HG03457 (cell line): Measurements from ENCODE around the gene MAP4K1.
"Not testable (repeated sequence)": the region's sequence is repeated elsewhere in the genome, so short reads cannot be mapped to it uniquely, and the experiment has no call there.

ENCODE experiments used
- ATAC-seq: cut with Tn5 transposase; IDR thresholded peaks from one replicate; pipeline ENCODE4 v1.9.1; 2021; ENCODE audit warnings: moderate number of reproducible peaks; ENCODE audit not compliant: unreplicated experiment

The MAP4K1 gene

DNA sequence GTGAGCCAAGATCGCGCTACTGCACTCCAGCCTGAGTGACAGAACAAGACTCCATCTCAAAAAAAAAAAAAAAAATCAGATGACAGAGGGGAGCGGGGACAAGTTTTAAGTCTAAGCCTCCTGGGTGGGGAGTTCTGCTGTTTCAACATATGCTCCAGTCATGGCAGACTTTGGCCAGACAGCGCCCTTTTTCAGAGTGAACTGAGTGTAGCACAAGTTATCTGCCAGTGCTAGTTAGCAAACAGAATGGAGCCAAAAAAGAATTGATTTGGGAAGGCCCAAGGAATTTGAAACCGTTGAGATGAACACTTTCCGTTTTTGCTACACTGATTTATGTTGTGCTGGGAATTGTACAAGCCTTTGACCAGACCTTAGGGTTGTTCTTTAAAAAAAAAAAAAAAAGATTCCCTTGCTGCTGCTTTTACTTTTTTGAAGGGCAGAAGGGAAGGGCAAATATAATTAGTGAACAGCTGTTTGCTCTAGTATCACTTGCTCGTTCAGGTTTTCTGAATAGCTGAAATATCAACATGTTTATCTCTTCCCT, 35.3 kb upstream of the MAP4K1 start:
- no peak for ATAC-seq

DNA sequence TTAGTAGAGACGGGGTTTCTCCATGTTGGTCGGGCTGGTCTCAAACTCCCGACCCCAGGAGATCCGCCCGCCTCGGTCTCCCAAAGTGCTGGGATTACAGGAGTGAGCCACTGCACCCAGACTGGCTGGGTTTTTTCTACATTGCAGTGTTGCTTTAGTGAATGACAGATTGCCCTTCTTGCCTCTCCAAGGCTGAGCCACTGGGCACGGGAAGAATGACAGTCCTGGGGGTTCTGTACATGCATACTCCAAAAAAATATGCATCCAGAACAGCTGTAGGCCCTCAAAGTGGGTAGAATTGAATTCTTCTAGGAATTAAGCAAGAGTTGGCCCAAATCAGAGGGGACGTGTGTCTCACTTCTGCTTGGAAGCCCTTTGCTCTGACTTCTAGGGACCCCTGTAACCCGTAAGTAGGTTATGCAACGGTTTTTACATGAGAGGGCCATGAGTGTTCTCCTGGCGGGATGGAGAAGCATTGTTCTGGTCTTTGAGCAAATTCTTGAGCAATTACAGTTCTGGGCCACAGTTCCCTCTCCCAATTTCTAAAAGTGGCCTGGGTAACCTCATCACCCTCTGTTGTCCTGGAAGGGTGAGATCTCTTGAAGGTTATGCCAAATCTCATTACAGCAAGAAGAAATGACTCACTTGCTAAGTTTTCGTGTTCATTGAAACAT, 33.3 kb upstream of the MAP4K1 start:
- ATAC-seq: no peak

DNA sequence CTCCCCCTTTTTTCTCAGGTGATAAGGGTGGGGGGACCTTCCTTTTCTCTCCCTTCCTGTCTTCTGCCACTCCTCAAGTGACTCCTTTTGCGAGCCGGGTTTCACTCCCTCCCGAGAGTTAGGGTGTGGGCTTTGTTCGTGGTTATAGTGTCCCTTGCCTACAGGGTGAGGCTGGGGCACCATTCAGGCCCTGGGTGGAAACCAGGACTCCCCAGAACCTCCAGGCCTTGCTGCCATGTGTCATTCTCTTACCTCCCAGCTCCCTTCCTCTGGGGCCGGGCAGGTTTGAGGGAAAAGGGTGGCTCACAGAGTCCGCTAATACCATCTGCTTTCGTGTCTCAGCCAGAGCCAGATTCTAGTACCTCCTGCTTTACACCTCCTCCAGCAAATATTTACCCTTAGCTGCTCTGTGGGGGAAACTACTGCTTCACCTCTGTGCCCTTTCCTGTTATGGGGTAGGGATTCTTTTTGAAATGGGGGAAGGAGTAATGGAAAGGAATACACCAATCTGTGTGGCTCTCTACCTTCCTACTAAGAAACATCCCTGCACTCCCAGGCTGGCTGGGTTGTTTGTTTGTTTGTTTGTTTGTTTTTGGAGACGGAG, 32.5 kb upstream of the MAP4K1 start:
- ATAC-seq: no peak

DNA sequence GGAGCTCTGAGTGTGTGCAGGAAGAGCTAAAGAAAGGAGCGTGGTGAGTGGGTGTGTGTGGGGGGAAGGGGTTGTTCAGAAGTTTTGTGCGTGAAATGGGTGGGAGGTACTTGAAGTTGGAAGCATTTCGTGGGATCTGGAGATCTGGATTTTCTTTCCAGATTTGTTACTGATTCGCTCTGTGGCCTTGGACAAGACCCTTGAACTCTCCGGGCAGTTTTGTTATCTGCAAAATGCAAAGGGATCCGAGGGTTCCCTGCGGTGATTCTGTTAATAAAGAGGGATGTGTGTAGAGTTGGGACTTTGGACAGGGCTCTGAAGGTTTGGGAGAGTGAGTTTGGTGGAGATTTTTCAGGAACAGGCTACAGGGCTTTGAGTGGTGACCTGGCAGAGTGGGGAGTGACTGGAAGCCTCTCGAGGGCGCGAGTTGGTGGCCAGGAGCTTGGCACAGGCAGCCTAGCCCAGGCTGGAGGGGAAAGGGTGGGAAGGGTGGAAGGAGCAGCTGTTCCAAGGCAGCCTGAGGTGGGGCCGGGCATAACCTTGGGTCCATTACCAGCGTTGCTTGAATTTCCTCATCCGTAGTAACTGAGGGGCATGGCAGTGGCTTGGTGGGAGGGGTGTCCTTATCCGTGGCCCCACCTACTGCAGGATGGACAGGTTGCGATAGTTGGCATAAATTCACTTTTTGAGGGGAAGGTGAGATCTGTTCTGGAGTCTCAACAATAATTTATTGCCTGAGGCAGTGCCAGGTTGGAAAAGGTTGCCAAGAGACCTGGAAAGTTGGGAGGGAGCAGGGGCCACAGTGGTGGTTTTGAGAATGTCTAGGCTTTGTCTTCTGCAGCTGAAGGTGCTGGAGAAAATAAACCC, 31.8 kb upstream of the MAP4K1 start:
- no peak for ATAC-seq

DNA sequence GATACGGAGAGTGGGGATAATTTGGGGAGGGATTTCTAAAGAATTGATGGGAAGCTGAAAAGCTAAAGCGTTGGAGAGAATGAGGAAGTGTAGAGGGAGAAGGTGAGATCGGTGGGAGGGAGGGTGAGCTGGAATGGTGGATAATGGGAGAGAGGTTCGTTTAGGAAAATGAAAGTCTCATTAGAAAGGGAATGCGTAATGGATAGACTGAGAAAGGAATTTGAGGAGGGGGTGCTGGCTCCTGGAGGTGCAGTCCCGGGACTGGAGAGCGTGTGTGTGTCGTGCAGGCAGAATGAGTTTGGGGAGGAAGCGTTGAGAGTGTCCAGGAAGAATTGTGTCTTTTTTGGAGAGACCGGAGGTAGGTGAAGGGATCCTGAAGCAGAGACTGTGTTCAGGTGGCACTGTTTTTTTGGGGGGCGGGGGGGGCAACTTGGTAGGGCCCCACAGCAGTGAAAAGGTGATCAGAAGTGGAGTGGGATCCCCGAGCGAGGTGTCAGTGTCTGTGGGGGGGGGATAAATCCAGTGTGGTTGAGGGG, 31.1 kb upstream of the MAP4K1 start:
- no peak for ATAC-seq

DNA sequence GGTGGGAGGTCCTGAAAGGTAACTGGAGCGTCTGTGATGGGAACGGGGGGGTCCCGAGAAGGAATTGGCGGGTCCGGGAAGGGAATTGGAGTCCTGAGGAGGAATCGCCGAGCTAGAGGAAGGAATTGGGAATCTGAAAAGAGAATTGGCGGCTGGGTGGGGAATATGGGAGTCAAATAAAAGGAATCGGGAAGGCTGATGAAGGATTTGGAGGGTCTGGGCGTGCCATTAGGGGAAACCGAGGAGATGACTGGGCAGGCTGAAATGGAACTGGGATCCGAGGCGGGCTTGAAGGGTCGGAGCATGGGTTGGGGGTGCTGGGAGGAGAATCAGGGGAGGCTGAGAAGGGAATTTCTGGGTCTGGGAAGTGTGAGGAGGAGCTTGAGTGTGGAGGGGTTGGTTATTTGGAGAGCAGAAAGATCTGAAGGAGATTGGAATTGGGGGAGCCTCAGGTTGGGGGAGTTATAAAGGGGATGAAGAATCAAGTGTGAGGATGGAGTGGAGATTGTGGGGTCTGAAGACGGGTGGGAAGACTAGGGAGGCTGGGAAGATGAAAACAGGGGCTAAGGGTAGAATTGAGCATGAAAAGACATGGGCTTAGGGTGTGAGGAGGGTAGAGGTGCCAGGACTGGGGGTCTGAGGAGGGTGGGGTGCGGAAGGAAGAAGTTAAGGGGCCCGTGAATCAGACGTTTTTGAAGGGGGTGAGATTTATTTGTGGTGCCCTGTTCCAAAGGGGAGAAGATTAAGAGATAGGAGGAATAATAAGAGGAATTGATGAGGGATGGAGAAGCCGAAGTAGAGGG, 30.4 kb upstream of the MAP4K1 start:
- no peak for ATAC-seq

DNA sequence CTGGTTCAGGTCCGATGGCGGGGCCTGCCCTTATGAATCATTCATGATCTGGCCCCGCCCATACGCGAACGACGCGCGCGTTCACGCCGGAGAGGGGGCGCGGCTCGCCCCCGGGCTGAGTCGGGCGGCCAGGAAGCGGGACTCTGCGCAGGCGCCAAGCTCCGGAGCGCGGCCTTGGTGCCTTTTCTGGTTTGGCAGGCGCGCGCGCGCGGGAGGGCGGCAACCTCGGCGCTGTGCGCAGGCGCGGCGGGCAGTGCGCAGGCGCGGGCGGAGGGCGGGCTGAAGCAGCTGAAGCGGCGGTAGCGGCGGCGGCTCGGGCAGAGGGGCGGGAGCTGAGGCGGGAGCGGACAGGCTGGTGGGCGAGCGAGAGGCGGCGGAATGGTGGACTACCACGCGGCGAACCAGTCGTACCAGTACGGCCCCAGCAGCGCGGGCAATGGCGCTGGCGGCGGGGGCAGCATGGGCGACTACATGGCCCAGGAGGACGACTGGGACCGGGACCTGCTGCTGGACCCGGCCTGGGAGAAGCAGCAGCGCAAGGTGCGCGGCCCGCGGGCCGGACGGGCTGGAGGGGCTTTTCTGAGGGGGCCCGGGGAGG, 29.7 kb upstream of the MAP4K1 start, which contains the start of gene ACTN4:
ACTN4 (plus strand) TSS at position 282 of the 598 bp plus-strand sequence; CDS start at position 379, 97 bp downstream.
- ATAC-seq: peak; percentile 64

DNA sequence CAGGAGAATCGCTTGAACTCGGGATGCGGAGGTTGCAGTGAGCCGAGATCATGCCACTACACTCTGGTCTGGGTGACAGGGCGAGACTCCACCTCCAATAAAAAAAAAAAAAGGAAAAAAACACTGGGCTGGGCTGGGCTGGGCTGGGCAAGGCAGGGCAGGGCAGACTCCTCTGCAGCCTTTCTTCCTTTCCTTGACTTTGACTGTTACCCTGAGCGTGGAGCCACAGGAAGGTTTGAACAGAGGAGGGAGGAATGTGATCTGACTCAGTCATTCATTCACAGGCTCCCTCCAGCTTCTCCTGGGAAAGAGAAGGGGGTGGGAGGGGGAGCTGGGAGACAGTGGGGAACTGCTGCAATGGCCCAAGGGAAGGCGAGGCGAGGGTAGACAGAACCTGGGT, 27.0 kb upstream of the MAP4K1 start:
- no peak for ATAC-seq

DNA sequence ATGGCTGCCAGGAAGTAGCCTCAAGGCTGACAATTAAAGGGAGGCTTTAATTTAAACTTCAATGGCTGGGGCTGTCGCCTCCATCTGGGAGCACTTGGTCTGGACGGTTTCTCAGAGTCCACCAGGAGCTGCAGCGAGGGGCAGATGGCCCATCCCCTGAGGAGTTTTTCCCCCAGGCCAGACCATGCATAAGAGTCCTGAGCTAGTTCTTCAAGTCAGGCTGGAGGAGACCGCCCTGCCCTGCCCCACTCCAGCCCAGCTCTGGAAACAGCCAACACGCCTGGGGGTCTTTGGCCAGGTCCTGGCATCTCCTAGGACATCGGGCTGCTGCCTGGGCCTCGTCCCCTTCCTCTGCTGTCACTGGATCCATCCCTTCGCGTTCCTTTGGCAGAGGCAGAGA, 24.4 kb upstream of the MAP4K1 start:
- no peak for ATAC-seq

DNA sequence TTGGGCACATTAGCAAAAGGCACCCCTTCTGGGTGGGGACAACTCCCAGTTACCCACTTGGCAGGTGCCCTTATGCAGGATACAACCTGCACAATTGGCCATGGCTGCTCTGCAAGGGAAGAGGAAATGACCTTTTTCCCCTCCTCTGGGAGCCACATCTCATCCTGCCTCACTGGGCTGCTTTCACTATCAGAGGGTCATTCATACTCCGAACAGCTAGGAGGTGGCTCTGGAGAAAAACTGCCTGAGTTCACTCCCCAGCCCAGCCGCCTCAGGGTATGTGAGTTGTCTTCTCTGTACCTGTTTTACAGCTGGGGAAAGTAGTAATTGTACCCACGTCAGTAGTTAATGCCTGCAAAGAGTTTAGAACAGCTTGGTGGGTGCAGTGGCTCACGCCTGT, 22.6 kb upstream of the MAP4K1 start:
- ATAC-seq: no peak

DNA sequence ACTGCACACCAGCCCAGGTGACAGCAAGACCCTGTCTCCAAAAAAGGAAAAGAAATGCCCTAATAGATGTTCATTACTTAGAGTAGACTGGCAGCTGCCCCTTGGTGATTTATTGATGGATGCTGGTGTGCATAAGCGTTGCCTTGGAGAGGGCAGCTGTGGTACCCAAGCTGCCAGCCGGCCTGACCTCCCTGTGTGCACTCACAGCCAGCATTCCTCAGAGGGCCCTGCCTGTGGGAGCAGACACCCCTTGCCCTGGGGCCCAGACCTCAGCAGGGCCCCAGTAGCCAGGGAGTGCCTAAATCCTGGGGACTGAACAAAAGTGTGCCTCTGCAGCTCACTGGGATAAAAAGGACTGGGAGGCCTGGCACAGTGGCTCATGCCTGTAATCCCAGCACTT, 21.9 kb upstream of the MAP4K1 start:
- ATAC-seq: no peak

DNA sequence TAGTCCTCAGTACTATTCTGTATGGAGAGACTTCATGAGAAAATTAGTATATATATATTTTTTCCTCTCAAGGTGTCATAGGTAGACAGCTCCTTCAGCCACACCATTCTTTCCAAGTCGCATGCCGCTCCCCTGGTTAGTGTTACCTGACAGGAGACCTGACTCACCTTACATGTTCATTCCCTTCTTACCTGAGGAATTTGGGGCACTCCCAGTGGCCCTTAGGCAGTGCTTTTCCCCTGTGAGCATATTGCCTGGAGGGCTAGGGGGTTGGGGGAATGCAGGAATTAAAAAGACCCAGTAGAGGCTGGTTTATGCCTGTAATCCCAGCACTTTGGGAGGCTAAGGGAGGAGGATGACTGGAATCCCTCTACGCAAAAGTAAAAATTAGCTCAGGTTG, 20.7 kb upstream of the MAP4K1 start:
- no peak for ATAC-seq

DNA sequence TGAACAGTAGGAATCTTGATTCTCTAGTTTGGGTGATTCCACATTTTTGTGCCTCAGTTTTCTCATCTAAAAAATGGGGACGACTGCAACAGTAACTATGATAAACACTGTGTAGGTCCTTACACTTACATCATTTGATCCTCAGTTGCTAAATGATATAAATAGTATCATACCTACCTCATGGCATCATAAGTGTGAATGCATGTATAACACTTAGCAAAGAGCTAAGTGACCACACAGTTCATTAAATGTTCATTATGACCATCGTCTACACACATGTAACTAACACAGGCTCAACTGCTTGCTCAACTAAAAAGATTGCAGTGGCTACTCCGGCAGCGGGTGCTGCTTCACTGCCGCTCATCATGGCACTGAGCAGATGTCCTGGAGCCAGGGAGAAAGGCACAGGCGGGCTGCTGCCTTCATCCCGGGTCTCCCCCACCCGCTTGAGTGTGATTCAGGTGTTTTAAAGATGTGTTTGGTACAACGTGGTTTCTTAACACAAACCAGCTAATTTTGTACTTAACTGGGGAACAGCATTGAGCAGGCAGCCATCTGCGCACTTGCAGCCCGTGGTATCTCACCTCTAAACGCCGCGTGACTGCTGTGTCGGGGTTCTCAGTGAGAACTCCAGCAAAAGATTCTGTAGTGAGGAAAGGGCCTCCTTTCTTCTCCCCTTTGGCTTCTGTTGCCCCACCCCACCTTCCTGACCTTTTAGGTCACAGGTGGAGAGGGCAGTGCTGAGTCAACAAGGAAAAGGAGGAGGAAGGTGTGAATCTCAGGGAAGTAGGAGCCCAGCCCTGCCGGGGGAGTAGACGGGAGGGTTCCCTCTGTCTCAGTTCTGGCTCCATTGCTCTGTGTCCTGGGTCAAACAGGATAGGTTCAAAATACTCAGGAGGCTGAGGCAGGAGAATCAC, 18.0 kb upstream of the MAP4K1 start:
- ATAC-seq: no peak

DNA sequence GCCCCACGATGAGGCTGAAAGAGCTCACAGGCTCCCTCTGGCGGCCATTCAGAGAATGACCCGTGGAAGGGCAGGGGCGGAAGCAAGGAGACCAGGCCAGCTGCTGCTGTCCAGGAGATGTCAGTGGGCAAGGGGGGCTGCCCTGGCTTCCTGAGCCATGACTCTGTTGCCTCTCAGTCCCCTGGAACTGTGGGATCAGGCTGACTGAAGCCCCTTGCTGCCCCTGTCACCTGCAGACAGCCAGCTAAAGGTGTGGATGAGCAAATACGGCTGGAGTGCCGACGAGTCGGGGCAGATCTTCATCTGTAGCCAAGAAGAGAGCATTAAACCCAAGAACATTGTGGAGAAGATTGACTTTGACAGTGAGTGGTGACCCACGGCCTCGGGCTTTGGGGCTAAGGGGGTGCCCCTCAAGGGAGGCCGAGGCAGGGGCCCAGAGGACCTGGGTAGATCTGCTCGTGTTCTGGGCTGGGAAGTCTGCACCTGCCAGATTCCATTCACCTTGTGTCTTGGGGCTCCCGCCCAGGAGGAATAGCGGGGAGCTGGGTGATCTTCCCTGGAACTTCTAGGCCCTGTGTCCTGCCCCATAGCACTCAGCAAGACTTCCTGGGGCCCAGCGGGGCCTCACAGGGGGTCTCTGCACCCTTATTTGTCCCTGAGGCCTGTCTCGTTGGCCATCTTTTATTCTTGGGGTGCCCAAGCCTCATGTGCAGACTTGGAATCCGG, 17.2 kb upstream of the MAP4K1 start:
- ATAC-seq: no peak

DNA sequence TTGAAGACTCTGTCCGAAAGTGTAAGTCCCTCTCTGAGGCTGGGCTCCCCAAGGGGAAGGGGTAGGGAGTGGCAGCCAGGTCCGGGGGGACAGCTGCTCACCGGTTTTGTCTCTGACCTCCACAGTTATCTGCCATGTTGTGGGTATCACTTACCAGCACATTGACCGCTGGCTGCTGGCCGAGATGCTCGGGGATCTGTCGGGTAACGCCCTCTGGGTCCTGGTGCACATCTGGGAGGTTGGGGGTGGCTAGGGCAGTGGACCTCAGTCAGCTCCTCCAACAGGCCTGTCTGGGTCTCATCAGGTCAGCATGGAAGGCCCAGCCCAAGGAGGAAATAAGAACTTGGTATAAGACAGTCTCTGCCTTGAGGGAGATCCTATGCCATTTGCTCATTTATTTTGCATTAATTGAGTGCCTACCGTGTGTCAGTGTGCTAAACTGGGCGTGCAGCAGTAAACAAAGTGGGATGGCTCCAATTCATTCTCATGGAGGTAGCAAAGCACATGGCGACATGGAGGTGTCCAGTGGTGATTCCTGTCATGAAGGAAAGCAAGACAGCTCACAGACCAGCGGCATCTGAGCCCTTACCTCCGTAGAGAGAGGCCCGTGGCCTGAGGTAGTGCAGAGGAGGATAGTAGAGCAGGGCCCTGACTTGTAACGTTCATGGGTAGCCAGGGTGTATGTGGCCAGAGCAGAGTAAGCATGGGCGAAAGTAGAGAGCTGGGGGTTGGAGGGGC, 14.9 kb upstream of the MAP4K1 start:
- ATAC-seq: no peak

DNA sequence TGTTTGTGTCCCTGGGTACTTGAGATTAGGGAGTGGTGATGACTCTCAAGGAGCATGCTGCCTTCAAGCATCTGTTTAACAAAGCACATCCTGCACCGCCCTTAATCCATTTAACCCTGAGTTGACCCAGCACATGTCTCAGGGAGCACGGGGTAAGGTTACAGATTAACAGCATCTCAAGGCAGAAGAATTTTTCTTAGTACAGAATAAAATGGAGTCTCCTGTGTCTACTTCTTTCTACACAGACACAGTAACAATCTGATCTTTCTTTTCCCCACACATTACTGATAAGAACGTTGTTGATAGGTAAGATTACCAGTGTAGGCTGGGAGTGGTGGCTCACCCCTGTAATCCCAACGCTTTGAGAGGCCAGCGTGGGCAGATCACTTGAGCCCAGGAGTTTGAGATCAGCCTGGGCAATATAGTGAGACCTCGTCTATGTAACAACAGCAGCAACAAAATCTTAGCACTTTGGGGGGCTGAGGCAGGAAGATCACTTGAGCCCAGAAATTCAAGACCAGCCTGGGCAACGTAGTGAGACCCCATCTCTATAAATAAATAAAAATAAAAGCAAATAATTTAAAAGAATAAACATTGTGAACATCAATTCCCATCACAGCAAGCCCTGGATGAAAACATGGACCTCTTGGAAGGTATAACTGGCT, 14.2 kb upstream of the MAP4K1 start:
- ATAC-seq: not testable (repeated sequence)

DNA sequence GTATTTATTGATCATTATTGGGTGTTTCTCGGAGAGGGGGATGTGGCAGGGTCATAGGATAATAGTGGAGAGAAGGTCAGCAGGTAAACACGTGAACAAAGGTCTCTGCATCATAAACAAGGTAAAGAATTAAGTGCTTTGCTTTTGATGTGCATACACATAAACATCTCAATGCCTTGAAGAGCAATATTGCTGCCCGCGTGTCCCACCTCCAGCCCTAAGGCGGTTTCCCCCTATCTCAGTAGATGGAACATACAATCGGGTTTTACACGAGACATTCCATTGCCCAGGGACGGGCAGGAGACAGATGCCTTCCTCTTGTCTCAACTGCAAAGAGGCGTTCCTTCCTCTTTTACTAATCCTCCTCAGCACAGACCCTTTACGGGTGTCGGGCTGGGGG, 13.5 kb upstream of the MAP4K1 start:
- ATAC-seq: not testable (repeated sequence)
